HG03196 (cell line): ENCODE measurements around the gene IFI16.
A peak's percentile ranks its signal among the peaks of the same experiment; 100 is the strongest.

Experiments
- ATAC-seq: cut with Tn5 transposase; IDR thresholded peaks from one replicate; pipeline ENCODE4 v1.9.1; 2021; ENCODE audit not compliant: unreplicated experiment

Gene IFI16

GRCh38 chr1:159058751-159059150, 49.0 kb downstream of the IFI16 start:
- ATAC-seq, result no peak

- no peak for ATAC-seq
These were observed 55.4 kb downstream of the IFI16 start for GRCh38 chr1:159065106-159065505.

- ATAC-seq, result no peak
These were observed 56.4 kb downstream of the IFI16 start for GRCh38 chr1:159066108-159066507.

GRCh38 chr1:159067699-159068621, 58.3 kb downstream of the IFI16 start:
- ATAC-seq, result peak; percentile 87

GRCh38 chr1:159068886-159069285, 59.2 kb downstream of the IFI16 start:
- no peak for ATAC-seq

- no peak for ATAC-seq
These were observed 62.4 kb downstream of the IFI16 start for GRCh38 chr1:159071970-159072582.

GRCh38 chr1:159076438-159077119, 66.9 kb downstream of the IFI16 start, which contains the start of gene AIM2:
TSS of gene AIM2 (minus strand) at chr1:159076766. CDS start at chr1:159073499, 3,267 bp downstream.
- peak; percentile 85 for ATAC-seq

GRCh38 chr1:159077120-159077961, 67.6 kb downstream of the IFI16 start:
- peak; percentile 74 for ATAC-seq

GRCh38 chr1:159079525-159079924, 69.8 kb downstream of the IFI16 start:
- ATAC-seq, result no peak

- no peak for ATAC-seq
These were observed 71.9 kb downstream of the IFI16 start for GRCh38 chr1:159081626-159082025.

- ATAC-seq, result no peak
These were observed 73.3 kb downstream of the IFI16 start for GRCh38 chr1:159083013-159083412.

- no peak for ATAC-seq
These were observed 74.4 kb downstream of the IFI16 start for GRCh38 chr1:159084152-159084551.

GRCh38 chr1:159084867-159085266, 75.2 kb downstream of the IFI16 start:
- no peak for ATAC-seq

GRCh38 chr1:159088050-159088449, 78.3 kb downstream of the IFI16 start:
- ATAC-seq, result no peak

- peak; percentile 44 for ATAC-seq
These were observed 79.0 kb downstream of the IFI16 start for GRCh38 chr1:159088546-159089183.

GRCh38 chr1:159089184-159089791, 79.6 kb downstream of the IFI16 start:
- no peak for ATAC-seq

- ATAC-seq, result no peak
These were observed 80.8 kb downstream of the IFI16 start for GRCh38 chr1:159090286-159091179.

GRCh38 chr1:159091180-159091560, 81.5 kb downstream of the IFI16 start:
- ATAC-seq, result no peak

- ATAC-seq, result no peak
These were observed 81.9 kb downstream of the IFI16 start for GRCh38 chr1:159091607-159092031.
